Lung (tissue), 12 donors: ENCODE measurements around the gene HLA-DMA. TPM values are rescaled to one million over a fixed set of nuclear protein-coding genes. Genes with fewer than 3 reads are reported as not detected.
A peak's percentile ranks its signal among the peaks of the same experiment; 100 is the strongest.

Experiments
- ATAC-seq: fragments of 200-7000 bp; cut with Tn5 transposase; one replicate; pipeline ENCODE4 v1.9.1; 2020; ENCODE audit warnings: moderate number of reproducible peaks; ENCODE audit not compliant: insufficient read depth, low FRiP score
- DNase-seq, 3 donors: peaks; one replicate each; pipeline ENCODE4 v3.0.0-alpha.2; 2013 to 2017
- H3K27ac ChIP-seq, 2 donors: one replicate each; pipeline ENCODE4 v1.5.1; 2013; ENCODE audit warnings: mild to moderate bottlenecking in 2 of 2, moderate library complexity in 2 of 2, control low read depth in 1 of 2, inconsistent platforms in 1 of 2, low read depth in 1 of 2, low read length in 1 of 2
- H3K27me3 ChIP-seq, 3 donors: one replicate each; pipeline ENCODE4 v1.5.1; 2013; ENCODE audit warnings: low read length in 2 of 3; ENCODE audit not compliant: control insufficient read depth in 3 of 3, insufficient read depth in 3 of 3
- H3K36me3 ChIP-seq, 4 donors: one replicate each; pipeline ENCODE4 v1.5.1; 2013; ENCODE audit warnings: low read length in 4 of 4, mild to moderate bottlenecking in 1 of 4, moderate library complexity in 1 of 4; ENCODE audit not compliant: control insufficient read depth in 4 of 4, insufficient read depth in 4 of 4
- H3K4me1 ChIP-seq, 5 donors: one replicate each; pipeline ENCODE4 v1.5.1; 2013; ENCODE audit warnings: low read length in 5 of 5, mild to moderate bottlenecking in 2 of 5, moderate library complexity in 1 of 5; ENCODE audit not compliant: control insufficient read depth in 5 of 5, insufficient read depth in 5 of 5
- H3K4me3 ChIP-seq: one replicate; pipeline ENCODE4 v1.5.1; 2013; ENCODE audit warnings: mild to moderate bottlenecking, control low read depth, moderate library complexity
- H3K9ac ChIP-seq, 2 donors: one replicate each; pipeline ENCODE4 v1.5.1; 2013; ENCODE audit warnings: low read length in 2 of 2, control low read depth in 1 of 2; ENCODE audit not compliant: insufficient read depth in 1 of 2
- H3K9me3 ChIP-seq, 4 donors: one replicate each; pipeline ENCODE4 v1.5.1; 2013; ENCODE audit warnings: low read length in 3 of 4, mild to moderate bottlenecking in 1 of 4, moderate library complexity in 1 of 4; ENCODE audit not compliant: control insufficient read depth in 4 of 4, insufficient read depth in 3 of 4
- WGBS, 2 donors: extraction: QIAGEN DNeasy Blood & Tissue Kit; methylation state at CpG; one replicate each; pipeline ENCODE4 v1.1.7; 2013; 5-methylcytosine and 5-hydroxymethylcytosine counted together
- polyA plus RNA-seq, 2 donors: library from polyadenylated mRNA; stranded (reverse); fragments of 200-250 nt; gene quantifications; one replicate each; pipeline ENCODE4 v1.2.1, GENCODE V29; 2013
- total RNA-seq, 2 donors: library from RNA; depleted of rRNA in 1 of 2; stranded (reverse); fragments of >200 nt in 1 of 2; gene quantifications; one replicate each; pipeline ENCODE4 v1.2.1, GENCODE V29; 2014 to 2021
- TF ChIP-seq, protein P1 (sequence below): IDR thresholded peaks from 2 replicates; pipeline ENCODE4 v1.5.1; 2012; ENCODE audit warnings: mild to moderate bottlenecking; ENCODE audit errors: control extremely low read depth, extremely low read depth
- donor health status: control.
- donor health status: control.
- donor health status: Bipolar disorder and iron deficiency.
- donor health status: healthy.
- donor health status: DM: yes; HTN: yes; CAD: no.

Gene HLA-DMA
- total and polyA plus RNA-seq, 4 donors = 76.8 to 240 (median 118) TPM

DNA sequence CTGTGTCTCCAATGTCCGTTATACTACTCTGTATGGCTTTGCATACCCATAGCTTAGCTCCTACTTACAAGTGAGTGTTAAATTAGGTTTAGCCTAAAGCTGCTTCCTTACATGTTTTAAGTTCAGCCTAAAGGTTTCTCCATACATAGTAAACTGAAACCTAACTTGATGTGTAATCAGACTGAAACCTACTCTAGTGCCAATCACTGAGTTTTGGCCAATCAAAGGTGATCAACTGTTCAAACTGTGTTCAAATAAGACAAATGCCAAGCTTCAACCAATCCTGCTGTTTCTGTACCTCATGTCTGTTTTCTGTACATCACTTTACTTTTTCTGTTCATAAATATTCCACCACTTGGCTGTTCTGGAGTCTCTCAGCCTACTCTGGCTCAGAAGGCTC lies 36.5 kb upstream of the HLA-DMA start:
- H3K27me3 ChIP-seq = peaks cover 0 to 8% (median 5%) of the 10 kb centered on the region in 3 donors
- H3K4me3 ChIP-seq = no peak overlapping the region
- H3K36me3 ChIP-seq = no peaks in the 10 kb centered on the region
- TF ChIP-seq, protein P1, sequence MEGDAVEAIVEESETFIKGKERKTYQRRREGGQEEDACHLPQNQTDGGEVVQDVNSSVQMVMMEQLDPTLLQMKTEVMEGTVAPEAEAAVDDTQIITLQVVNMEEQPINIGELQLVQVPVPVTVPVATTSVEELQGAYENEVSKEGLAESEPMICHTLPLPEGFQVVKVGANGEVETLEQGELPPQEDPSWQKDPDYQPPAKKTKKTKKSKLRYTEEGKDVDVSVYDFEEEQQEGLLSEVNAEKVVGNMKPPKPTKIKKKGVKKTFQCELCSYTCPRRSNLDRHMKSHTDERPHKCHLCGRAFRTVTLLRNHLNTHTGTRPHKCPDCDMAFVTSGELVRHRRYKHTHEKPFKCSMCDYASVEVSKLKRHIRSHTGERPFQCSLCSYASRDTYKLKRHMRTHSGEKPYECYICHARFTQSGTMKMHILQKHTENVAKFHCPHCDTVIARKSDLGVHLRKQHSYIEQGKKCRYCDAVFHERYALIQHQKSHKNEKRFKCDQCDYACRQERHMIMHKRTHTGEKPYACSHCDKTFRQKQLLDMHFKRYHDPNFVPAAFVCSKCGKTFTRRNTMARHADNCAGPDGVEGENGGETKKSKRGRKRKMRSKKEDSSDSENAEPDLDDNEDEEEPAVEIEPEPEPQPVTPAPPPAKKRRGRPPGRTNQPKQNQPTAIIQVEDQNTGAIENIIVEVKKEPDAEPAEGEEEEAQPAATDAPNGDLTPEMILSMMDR = no peak
- no peaks in the 10 kb centered on the region for H3K9me3 ChIP-seq
- WGBS, 2 donors = 94 to 97% methylated on average over 1 of the region's 1 CpG
- no peak overlapping the region for H3K27ac ChIP-seq
- DNase-seq = no peak
- ATAC-seq = no peak
- H3K9ac ChIP-seq = no peak overlapping the region
- no peaks in the 10 kb centered on the region for H3K4me1 ChIP-seq

DNA sequence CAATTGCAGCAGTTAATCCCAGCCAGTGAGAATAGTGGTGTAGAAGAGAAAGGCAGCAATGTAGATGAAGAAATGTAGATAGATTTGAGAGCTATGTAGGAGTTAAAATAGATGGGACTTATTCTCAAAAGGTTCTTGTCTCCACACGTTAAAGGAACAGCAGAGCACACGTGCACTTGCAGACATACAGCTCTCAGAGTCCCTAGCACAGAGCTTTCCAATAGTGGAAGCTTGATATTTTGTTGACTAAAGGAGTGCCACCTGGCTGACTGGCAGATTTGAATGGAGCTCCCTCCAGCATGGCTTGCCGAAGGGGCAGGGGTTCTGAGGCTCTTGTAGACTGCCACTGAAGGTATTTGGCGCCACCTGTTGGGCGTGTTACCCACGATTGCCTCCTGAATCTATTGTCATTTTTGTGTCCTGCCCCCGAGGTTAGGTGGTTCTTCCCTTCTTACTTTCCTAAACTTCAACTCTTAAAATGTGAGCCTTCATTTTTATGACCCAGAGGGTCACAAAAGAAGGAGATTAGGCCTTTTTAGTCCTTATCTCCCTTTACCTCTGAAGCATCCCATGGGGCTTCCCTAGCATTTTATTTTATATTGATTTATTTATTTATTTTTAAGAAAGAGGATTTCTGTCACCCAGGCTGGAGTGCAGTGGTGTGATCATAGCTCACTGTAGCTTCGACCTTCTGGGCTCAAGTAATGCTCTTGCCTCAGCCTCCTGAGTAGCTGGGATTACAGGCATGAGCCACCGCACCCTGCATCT lies 31.9 kb upstream of the HLA-DMA start:
- TF ChIP-seq, protein P1 = peak; percentile 94
- 11% methylated on average over 9 of the region's 9 CpGs for WGBS, 2 donors
- DNase-seq (peak; percentile 88 to 92 (median 88)), ATAC-seq (peak; percentile 83)
- Histone ChIP-seq H3K27me3 (no peaks in the 10 kb centered on the region), H3K9me3 (no peaks in the 10 kb centered on the region), H3K27ac (peak overlapping the region in 1 of 2 donors; percentile 13), H3K4me1 (peaks cover 0 to 6% (median 0%) of the 10 kb centered on the region in 5 donors), H3K9ac (no peak overlapping the region), H3K36me3 (peaks cover 10 to 22% (median 17%) of the 10 kb centered on the region in 4 donors), H3K4me3 (no peak overlapping the region)

DNA sequence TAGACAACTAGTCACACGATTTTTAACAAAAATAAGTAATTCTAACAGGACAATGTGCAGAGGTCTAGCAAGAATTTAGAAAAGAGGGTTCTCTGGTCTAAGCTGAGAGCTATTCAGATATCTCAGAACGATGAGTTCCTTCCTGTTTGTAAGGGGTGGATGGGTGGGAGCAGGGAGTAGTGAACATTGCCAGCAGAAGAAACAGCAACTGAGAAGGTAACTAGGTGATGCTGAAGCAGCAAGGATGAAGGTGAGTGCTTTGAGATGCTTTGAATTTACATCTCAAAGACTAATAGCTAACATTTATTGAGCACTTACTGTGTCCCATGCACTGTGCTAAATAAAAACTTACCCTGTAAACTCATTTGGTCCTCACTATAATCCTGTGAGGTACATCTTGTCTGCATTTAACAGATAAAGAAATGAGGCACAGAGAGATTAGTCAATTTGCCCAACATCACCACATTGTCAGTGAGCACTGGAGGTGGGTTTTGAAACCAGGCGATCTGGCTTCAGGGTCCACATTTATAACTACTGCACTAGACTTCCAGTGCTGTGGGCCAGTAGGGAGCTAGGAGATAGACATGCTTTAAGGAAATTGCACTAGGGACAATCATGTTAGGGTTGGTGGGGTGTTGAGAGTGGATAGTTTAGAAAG lies 31.2 kb upstream of the HLA-DMA start:
- no peak overlapping the region for H3K9ac ChIP-seq
- DNase-seq (no peak), ATAC-seq (no peak)
- H3K9me3 ChIP-seq = no peaks in the 10 kb centered on the region
- H3K36me3 ChIP-seq = peaks cover 16 to 28% (median 24%) of the 10 kb centered on the region in 4 donors
- 41 to 50% methylated on average over 3 of the region's 3 CpGs for WGBS, 2 donors
- H3K4me1 ChIP-seq = peaks cover 0 to 6% (median 0%) of the 10 kb centered on the region in 5 donors
- TF ChIP-seq, protein P1 = no peak
- no peaks in the 10 kb centered on the region for H3K27me3 ChIP-seq
- H3K27ac ChIP-seq = peak overlapping the region in 1 of 2 donors; percentile 13
- no peak overlapping the region for H3K4me3 ChIP-seq
